Lower leg skin (tissue), 4 donors: ENCODE measurements around the gene CD79B. TPM values are rescaled to one million over a fixed set of nuclear protein-coding genes. Genes with fewer than 3 reads are reported as not detected.
"Not testable (repeated sequence)": the region's sequence is repeated elsewhere in the genome, so short reads cannot be mapped to it uniquely, and the experiment has no call there.

ENCODE experiments used
- DNase-seq, 2 donors: peaks; one replicate each; pipeline ENCODE4 v3.0.0-alpha.2; 2019; ENCODE audit warnings: low spot score in 2 of 2
- H3K4me3 ChIP-seq: fragments of 200-600 bp; sonication (generic); 2 replicates; pipeline ENCODE4 v1.5.1; 2017; ENCODE audit warnings: mild to moderate bottlenecking, low read depth; ENCODE audit not compliant: poor library complexity, severe bottlenecking
- POLR2A ChIP-seq, 2 donors: fragments of 450-650 bp; IDR thresholded peaks; one replicate each; pipeline ENCODE4 v1.6.1; 2016 to 2017; ENCODE audit warnings: antibody characterized with exemption in 2 of 2, mild to moderate bottlenecking in 1 of 2, moderate library complexity in 1 of 2
- WGBS, 2 donors: methylation state at CpG; one replicate each; pipeline ENCODE4 v1.1.5; 2018; 5-methylcytosine and 5-hydroxymethylcytosine counted together
- intact Hi-C: fragments of 100-400 bp; cut with DNase I; formaldehyde crosslinking; loops from one replicate; pipeline ENCODE4 v1.15.0; 2023; ENCODE audit warnings: low total_unique reads
- total RNA-seq, 4 donors: library from RNA; depleted of rRNA; stranded (reverse); fragments of >200 nt; gene quantifications; one replicate each; pipeline ENCODE4 v1.1.0, GENCODE V29; 2016

The CD79B gene
- total RNA-seq, 4 donors from 2014 or later: 0.72 to 5.8 (median 3.5) TPM

GRCh38 chr17:63898899-63899798 is 33.0 kb downstream of the CD79B start:
- 81 to 88% methylated on average over 3 to 6 of the region's 6 CpGs for WGBS, 2 donors
- H3K4me3 ChIP-seq, DNase-seq, intact Hi-C loops: not testable (repeated sequence)

- H3K4me3 ChIP-seq, DNase-seq, intact Hi-C loops: not testable (repeated sequence)
- 91 to 94% methylated on average over 10 to 14 of the region's 14 CpGs for WGBS, 2 donors
These were observed 35.4 kb downstream of the CD79B start, which contains the start of gene CSH1 for GRCh38 chr17:63896524-63897354. CSH1 (minus strand) TSS chr17:63896574; CDS start chr17:63896511, 63 bp downstream.

- intact Hi-C loops, H3K4me3 ChIP-seq: not testable (repeated sequence)
- peak in 1 of 2 donors; percentile 46 for DNase-seq
- 93 to 98% methylated on average over 10 of the region's 10 CpGs for WGBS, 2 donors
These were observed 37.3 kb downstream of the CD79B start for GRCh38 chr17:63894821-63895220.

- WGBS, 2 donors: 72 to 77% methylated on average over 3 of the region's 3 CpGs
- intact Hi-C loops, DNase-seq, H3K4me3 ChIP-seq: not testable (repeated sequence)
These were observed 38.1 kb downstream of the CD79B start for GRCh38 chr17:63894021-63894420.

- DNase-seq, intact Hi-C loops, H3K4me3 ChIP-seq: not testable (repeated sequence)
- 60% methylated on average over 11 of the region's 11 CpGs for WGBS, 2 donors
These were observed 39.7 kb downstream of the CD79B start for GRCh38 chr17:63892316-63893037.

- WGBS, 2 donors: 29 to 37% methylated on average over 13 of the region's 13 CpGs
- H3K4me3 ChIP-seq, DNase-seq, intact Hi-C loops: not testable (repeated sequence)
These were observed 42.9 kb downstream of the CD79B start for GRCh38 chr17:63889026-63889848.

- 71 to 72% methylated on average over 10 to 11 of the region's 11 CpGs for WGBS, 2 donors
- DNase-seq, intact Hi-C loops: not testable (repeated sequence)
These were observed 47.0 kb downstream of the CD79B start for GRCh38 chr17:63885119-63885518.

GRCh38 chr17:63882626-63883126 is 49.5 kb downstream of the CD79B start:
- DNase-seq, intact Hi-C loops, H3K4me3 ChIP-seq: not testable (repeated sequence)
- WGBS, 2 donors: 76 to 77% methylated on average over 9 of the region's 9 CpGs

More at GRCh38 chr17:63885119-63885518, 47.0 kb downstream of the CD79B start:
- H3K4me3 ChIP-seq: not testable (repeated sequence)

- intact Hi-C loops: no loop called here
- peak in 1 of 2 donors; percentile 18 for DNase-seq
- WGBS, 2 donors: 36 to 40% methylated on average over 13 to 15 of the region's 15 CpGs
- H3K4me3 ChIP-seq: no peak within 1 kb of the TSS
- TF ChIP-seq POLR2A (IDR thresholded peaks at IDR 0.05): no peak
These were observed 50.1 kb downstream of the CD79B start, which contains the start of gene GH2 for GRCh38 chr17:63881935-63882601. GH2 (minus strand) TSS chr17:63881944; CDS start chr17:63881801, 143 bp downstream.

GRCh38 chr17:63881337-63881736 is 50.8 kb downstream of the CD79B start:
- intact Hi-C loops, DNase-seq, H3K4me3 ChIP-seq: not testable (repeated sequence)
- WGBS, 2 donors: 48 to 78% methylated on average over 10 to 11 of the region's 11 CpGs
